Astrocyte (in vitro differentiated cells and primary cell): ENCODE results near the gene COL11A2. TPM values are rescaled to one million over a fixed set of nuclear protein-coding genes. Genes with fewer than 3 reads are reported as not detected.
"Not testable (repeated sequence)": the region's sequence is repeated elsewhere in the genome, so short reads cannot be mapped to it uniquely, and the experiment has no call there.

ENCODE experiments used
- DNase-seq: peaks from one replicate; pipeline ENCODE4 v3.0.0-alpha.2; 2010; ENCODE audit warnings: low read depth
- FAIRE-seq: peaks from 2 replicates; lab custom pipeline; 2011; peaks lifted over from hg19 to GRCh38; lab: Jason Lieb, UNC
- H2AFZ ChIP-seq: 2 replicates; pipeline ENCODE4 v1.6.0; 2012; ENCODE audit warnings: low read depth, low read length, inconsistent platforms
- H3K27ac ChIP-seq: 2 replicates; pipeline ENCODE4 v1.5.1; 2011; ENCODE audit warnings: low read depth, low read length, inconsistent platforms
- H3K27me3 ChIP-seq: 2 replicates; pipeline ENCODE4 v1.6.0; 2011; ENCODE audit warnings: low read length, inconsistent platforms; ENCODE audit not compliant: insufficient read depth
- H3K36me3 ChIP-seq: 2 replicates; pipeline ENCODE4 v1.5.1; 2011; ENCODE audit warnings: low read length, inconsistent platforms; ENCODE audit not compliant: insufficient read depth
- H3K4me1 ChIP-seq: 2 replicates; pipeline ENCODE4 v1.5.1; 2011; ENCODE audit warnings: low read length, inconsistent platforms; ENCODE audit not compliant: insufficient read depth
- H3K4me2 ChIP-seq: 2 replicates; pipeline ENCODE4 v1.6.0; 2012; ENCODE audit warnings: low read length, inconsistent platforms
- H3K4me3 ChIP-seq: 2 replicates; pipeline ENCODE4 v1.5.1; 2011; ENCODE audit warnings: low read depth, mild to moderate bottlenecking, low read length, inconsistent platforms; ENCODE audit not compliant: insufficient read depth
- H3K79me2 ChIP-seq: 2 replicates; pipeline ENCODE4 v1.6.0; 2012; ENCODE audit warnings: mild to moderate bottlenecking, low read length, inconsistent platforms; ENCODE audit not compliant: insufficient read depth
- H3K9ac ChIP-seq: 2 replicates; pipeline ENCODE4 v1.6.0; 2012; ENCODE audit warnings: mild to moderate bottlenecking, low read length, inconsistent platforms
- H3K9me3 ChIP-seq: 2 replicates; pipeline ENCODE4 v1.5.1; 2012; ENCODE audit warnings: low read depth, mild to moderate bottlenecking, low read length, inconsistent platforms; ENCODE audit not compliant: insufficient read depth
- H4K20me1 ChIP-seq: 2 replicates; pipeline ENCODE4 v1.6.0; 2012; ENCODE audit warnings: low read length, inconsistent platforms; ENCODE audit not compliant: insufficient read depth
- H3K27ac Mint-ChIP-seq: one replicate; pipeline ENCODE4 v1.8.0; 2021; ENCODE audit warnings: mild to moderate bottlenecking, mixed read lengths; ENCODE audit not compliant: unreplicated experiment
- H3K27me3 Mint-ChIP-seq: one replicate; pipeline ENCODE4 v1.8.0; 2021; ENCODE audit warnings: low read depth, mixed read lengths; ENCODE audit not compliant: unreplicated experiment
- H3K36me3 Mint-ChIP-seq: one replicate; pipeline ENCODE4 v1.8.0; 2021; ENCODE audit warnings: low read depth, mixed read lengths; ENCODE audit not compliant: unreplicated experiment
- H3K4me1 Mint-ChIP-seq: one replicate; pipeline ENCODE4 v1.8.0; 2021; ENCODE audit warnings: low read depth, mixed read lengths; ENCODE audit not compliant: unreplicated experiment
- H3K4me3 Mint-ChIP-seq: one replicate; pipeline ENCODE4 v1.8.0; 2021; ENCODE audit warnings: mild to moderate bottlenecking, moderate library complexity, mixed read lengths; ENCODE audit not compliant: unreplicated experiment
- H3K9me3 Mint-ChIP-seq: one replicate; pipeline ENCODE4 v1.8.0; 2021; ENCODE audit warnings: mild to moderate bottlenecking, mixed read lengths; ENCODE audit not compliant: unreplicated experiment
- EZH2 ChIP-seq: IDR thresholded peaks from 2 replicates; pipeline ENCODE4 v1.6.1; 2012; ENCODE audit warnings: mild to moderate bottlenecking, low read length, inconsistent platforms; ENCODE audit not compliant: insufficient read depth
- total RNA-seq: library from RNA; stranded (reverse); gene quantifications from 2 replicates; pipeline ENCODE4 v1.2.1, GENCODE V29; 2021
- TF ChIP-seq, protein P1 (sequence below): IDR thresholded peaks from 2 replicates; pipeline ENCODE4 v1.5.1; 2011; ENCODE audit warnings: low read depth, mild to moderate bottlenecking, inconsistent platforms, low read length, moderate library complexity; ENCODE audit not compliant: insufficient read depth

COL11A2 gene
- total RNA-seq, 1 donor from 2014 or later: 1.3 TPM

DNA sequence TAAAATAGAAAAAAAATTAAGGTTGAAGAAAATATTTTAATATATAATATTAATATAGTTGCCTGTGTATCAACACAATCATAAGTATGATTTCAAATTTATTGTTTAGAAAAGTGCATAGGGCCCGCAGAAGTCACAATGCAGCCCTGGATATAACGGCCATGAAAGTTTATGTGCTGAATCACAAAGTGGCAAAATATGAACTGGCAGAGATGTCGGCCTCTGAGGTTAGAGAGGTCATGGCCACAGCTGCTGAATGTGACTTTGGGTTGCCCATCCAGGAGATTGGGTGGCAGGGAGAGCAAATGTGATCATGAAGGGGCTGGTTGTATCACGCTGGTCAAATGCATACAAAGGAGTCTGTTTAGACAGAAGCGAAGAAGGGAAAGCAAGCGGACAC is 35.7 kb downstream of the COL11A2 start:
- H3K36me3 ChIP-seq: no peaks in the 10 kb centered on the region
- no peaks in the 10 kb centered on the region for H4K20me1 ChIP-seq
- H3K9me3 Mint-ChIP-seq: peaks cover 11% of the 10 kb centered on the region
- no peaks in the 10 kb centered on the region for H3K9me3 ChIP-seq
- no peak overlapping the region for H3K9ac ChIP-seq
- no peak overlapping the region for H3K4me2 ChIP-seq
- no peak overlapping the region for H3K27ac Mint-ChIP-seq
- H2AFZ ChIP-seq: no peak overlapping the region
- H3K27me3 ChIP-seq: peaks cover 7% of the 10 kb centered on the region
- peaks cover 4% of the 10 kb centered on the region for H3K4me1 Mint-ChIP-seq
- H3K27ac ChIP-seq: no peak overlapping the region
- no peak overlapping the region for H3K4me3 ChIP-seq
- DNase-seq: no peak
- no peaks in the 10 kb centered on the region for H3K79me2 ChIP-seq
- H3K4me1 ChIP-seq: peaks cover 10% of the 10 kb centered on the region
- no peak for FAIRE-seq
- H3K36me3 Mint-ChIP-seq: no peaks in the 10 kb centered on the region
- H3K4me3 Mint-ChIP-seq: no peak overlapping the region
- H3K27me3 Mint-ChIP-seq: peaks cover 12% of the 10 kb centered on the region
- no peak for TF ChIP-seq EZH2
- TF ChIP-seq, protein P1, sequence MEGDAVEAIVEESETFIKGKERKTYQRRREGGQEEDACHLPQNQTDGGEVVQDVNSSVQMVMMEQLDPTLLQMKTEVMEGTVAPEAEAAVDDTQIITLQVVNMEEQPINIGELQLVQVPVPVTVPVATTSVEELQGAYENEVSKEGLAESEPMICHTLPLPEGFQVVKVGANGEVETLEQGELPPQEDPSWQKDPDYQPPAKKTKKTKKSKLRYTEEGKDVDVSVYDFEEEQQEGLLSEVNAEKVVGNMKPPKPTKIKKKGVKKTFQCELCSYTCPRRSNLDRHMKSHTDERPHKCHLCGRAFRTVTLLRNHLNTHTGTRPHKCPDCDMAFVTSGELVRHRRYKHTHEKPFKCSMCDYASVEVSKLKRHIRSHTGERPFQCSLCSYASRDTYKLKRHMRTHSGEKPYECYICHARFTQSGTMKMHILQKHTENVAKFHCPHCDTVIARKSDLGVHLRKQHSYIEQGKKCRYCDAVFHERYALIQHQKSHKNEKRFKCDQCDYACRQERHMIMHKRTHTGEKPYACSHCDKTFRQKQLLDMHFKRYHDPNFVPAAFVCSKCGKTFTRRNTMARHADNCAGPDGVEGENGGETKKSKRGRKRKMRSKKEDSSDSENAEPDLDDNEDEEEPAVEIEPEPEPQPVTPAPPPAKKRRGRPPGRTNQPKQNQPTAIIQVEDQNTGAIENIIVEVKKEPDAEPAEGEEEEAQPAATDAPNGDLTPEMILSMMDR: no peak

DNA sequence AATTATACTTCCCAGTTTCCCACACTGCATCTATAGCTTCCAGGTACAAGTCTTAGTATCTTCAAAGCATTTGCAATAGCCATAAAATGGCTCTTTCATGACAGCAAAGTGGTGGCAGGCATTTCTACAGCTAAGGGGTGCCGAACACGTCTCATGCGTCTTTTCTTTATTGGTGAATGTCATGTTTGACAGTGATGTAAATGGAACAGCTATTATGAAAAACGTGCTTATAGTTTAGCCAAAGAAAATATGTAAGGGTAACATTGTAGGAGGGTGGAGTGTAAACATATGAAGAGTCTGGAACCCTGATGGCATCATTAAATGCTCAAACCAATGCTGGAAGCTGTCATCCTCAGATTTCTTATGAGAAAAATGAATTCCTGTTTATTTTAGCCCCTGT is 37.9 kb downstream of the COL11A2 start:
- Mint-ChIP-seq H3K27ac (no peak overlapping the region), H3K36me3 (no peaks in the 10 kb centered on the region), H3K27me3 (peaks cover 12% of the 10 kb centered on the region), H3K4me1 (no peaks in the 10 kb centered on the region), H3K4me3 (no peak overlapping the region), H3K9me3 (peaks cover 11% of the 10 kb centered on the region)
- no peak for DNase-seq
- no peak overlapping the region for H3K4me3 ChIP-seq
- no peak for TF ChIP-seq EZH2
- TF ChIP-seq, protein P1: no peak
- H3K9ac ChIP-seq: no peak overlapping the region
- no peak overlapping the region for H3K27ac ChIP-seq
- no peak overlapping the region for H2AFZ ChIP-seq
- H3K36me3 ChIP-seq: no peaks in the 10 kb centered on the region
- H3K9me3 ChIP-seq: no peaks in the 10 kb centered on the region
- H3K4me1 ChIP-seq: no peaks in the 10 kb centered on the region
- no peaks in the 10 kb centered on the region for H4K20me1 ChIP-seq
- peaks cover 15% of the 10 kb centered on the region for H3K27me3 ChIP-seq
- no peaks in the 10 kb centered on the region for H3K79me2 ChIP-seq
- H3K4me2 ChIP-seq: no peak overlapping the region
- no peak for FAIRE-seq

DNA sequence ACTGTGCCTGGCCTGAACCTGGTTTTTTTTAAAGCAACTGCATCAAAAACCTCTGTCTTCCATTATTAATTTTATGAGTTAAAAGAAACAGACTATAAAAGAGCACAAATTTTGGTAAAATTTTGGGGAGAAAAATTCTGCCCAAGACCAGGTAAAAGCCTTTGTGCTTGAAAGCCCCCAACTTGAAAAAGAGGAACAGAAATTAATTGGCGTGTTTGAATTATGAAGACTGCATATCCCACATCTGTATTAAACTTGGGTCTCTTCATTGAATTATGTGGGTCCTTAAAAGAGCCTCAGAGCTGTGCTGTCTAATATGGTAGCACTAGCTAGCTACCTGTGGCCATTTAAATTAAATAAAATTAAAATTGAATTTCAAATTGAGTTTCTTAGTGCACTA is 41.2 kb downstream of the COL11A2 start:
- peaks cover 18% of the 10 kb centered on the region for H3K27me3 ChIP-seq
- Mint-ChIP-seq H3K36me3 (no peaks in the 10 kb centered on the region), H3K27ac (no peak overlapping the region), H3K9me3 (peaks cover 11% of the 10 kb centered on the region), H3K4me1 (no peaks in the 10 kb centered on the region), H3K27me3 (peaks cover 6% of the 10 kb centered on the region), H3K4me3 (no peak overlapping the region)
- no peaks in the 10 kb centered on the region for H3K9me3 ChIP-seq
- no peak overlapping the region for H2AFZ ChIP-seq
- no peak overlapping the region for H3K9ac ChIP-seq
- no peak overlapping the region for H3K4me2 ChIP-seq
- H3K79me2 ChIP-seq: no peaks in the 10 kb centered on the region
- no peaks in the 10 kb centered on the region for H4K20me1 ChIP-seq
- H3K4me3 ChIP-seq: no peak overlapping the region
- no peak for TF ChIP-seq EZH2
- TF ChIP-seq, protein P1: no peak
- no peak overlapping the region for H3K27ac ChIP-seq
- no peaks in the 10 kb centered on the region for H3K4me1 ChIP-seq
- DNase-seq (no peak), FAIRE-seq (no peak)
- no peaks in the 10 kb centered on the region for H3K36me3 ChIP-seq

DNA sequence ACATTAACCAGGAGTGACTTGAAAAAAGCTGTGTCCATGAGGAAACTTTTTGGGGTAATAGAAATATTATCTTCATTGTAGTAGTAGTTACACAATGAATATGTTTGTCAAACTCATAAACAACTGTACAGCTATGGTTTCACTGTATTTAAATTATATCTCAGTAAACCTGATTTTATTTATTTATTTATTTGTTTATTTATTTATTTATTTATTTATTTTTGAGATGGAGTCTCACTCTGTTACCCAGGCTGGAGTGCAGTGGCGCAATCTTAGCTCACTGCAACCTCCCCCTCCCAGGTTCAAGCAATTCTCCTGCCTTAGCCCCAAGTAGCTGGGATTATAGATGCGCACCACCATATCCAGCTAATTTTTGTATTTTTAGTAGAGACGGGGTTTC is 41.7 kb downstream of the COL11A2 start:
- not testable (repeated sequence) for H3K9ac ChIP-seq, H4K20me1 ChIP-seq, FAIRE-seq, H3K4me3 Mint-ChIP-seq, H3K4me1 ChIP-seq, H3K27me3 Mint-ChIP-seq, H2AFZ ChIP-seq, H3K36me3 Mint-ChIP-seq, H3K36me3 ChIP-seq, H3K4me1 Mint-ChIP-seq, H3K4me3 ChIP-seq, H3K9me3 ChIP-seq, H3K27ac Mint-ChIP-seq, H3K27ac ChIP-seq, H3K4me2 ChIP-seq, H3K79me2 ChIP-seq, DNase-seq
- H3K27me3 ChIP-seq: peaks cover 18% of the 10 kb centered on the region
- peaks cover 11% of the 10 kb centered on the region for H3K9me3 Mint-ChIP-seq
